KMS-11 (cell line): ENCODE results near the gene OR52W1.
A peak's percentile ranks its signal among the peaks of the same experiment; 100 is the strongest.

Experiments used
- H2AFZ ChIP-seq: fragments of 200-600 bp; sonication (generic); 2 replicates; pipeline ENCODE4 v1.6.1; 2016; ENCODE audit warnings: antibody characterized with exemption, mixed run types, low read depth
- H3K27ac ChIP-seq: fragments of 200-600 bp; sonication (generic); 2 replicates; pipeline ENCODE4 v1.6.1; 2016; ENCODE audit warnings: mild to moderate bottlenecking, mixed run types
- H3K27me3 ChIP-seq: fragments of 200-600 bp; sonication (generic); 2 replicates; pipeline ENCODE4 v1.6.1; 2017; ENCODE audit warnings: mild to moderate bottlenecking, low read depth, mixed run types, moderate library complexity; ENCODE audit not compliant: insufficient read depth
- H3K36me3 ChIP-seq: fragments of 200-600 bp; sonication (generic); 2 replicates; pipeline ENCODE4 v1.6.1; 2017; ENCODE audit warnings: mild to moderate bottlenecking, mixed run types; ENCODE audit not compliant: insufficient read depth
- H3K4me1 ChIP-seq: fragments of 200-600 bp; sonication (generic); 2 replicates; pipeline ENCODE4 v1.6.1; 2016; ENCODE audit warnings: mild to moderate bottlenecking, low read depth, mixed run types; ENCODE audit not compliant: poor library complexity, severe bottlenecking
- H3K4me2 ChIP-seq: fragments of 200-600 bp; sonication (generic); 2 replicates; pipeline ENCODE4 v1.7.0; 2016; ENCODE audit warnings: mild to moderate bottlenecking, mixed run types
- H3K4me3 ChIP-seq: fragments of 200-600 bp; sonication (generic); IDR thresholded peaks from 2 replicates; pipeline ENCODE4 v1.6.1; 2017; ENCODE audit warnings: low read depth, low read length, mixed read lengths; ENCODE audit not compliant: insufficient read depth
- H3K79me2 ChIP-seq: fragments of 200-600 bp; sonication (generic); 2 replicates; pipeline ENCODE4 v1.6.1; 2016; ENCODE audit warnings: low read depth, mixed run types; ENCODE audit not compliant: insufficient read depth
- H3K9ac ChIP-seq: fragments of 200-600 bp; sonication (generic); 2 replicates; pipeline ENCODE4 v1.6.1; 2016; ENCODE audit warnings: mild to moderate bottlenecking, mixed run types
- H4K20me1 ChIP-seq: fragments of 200-600 bp; sonication (generic); 2 replicates; pipeline ENCODE4 v1.6.1; 2016; ENCODE audit warnings: mild to moderate bottlenecking, mixed run types; ENCODE audit not compliant: insufficient read depth
- TF ChIP-seq, protein P1 (sequence below): fragments of 200-600 bp; sonication (generic); conservative IDR thresholded peaks from 2 replicates; pipeline ENCODE4 v1.6.1; 2017; ENCODE audit warnings: low read depth, mild to moderate bottlenecking, antibody characterized with exemption, low read length, moderate library complexity, mixed read lengths

The OR52W1 gene

DNA sequence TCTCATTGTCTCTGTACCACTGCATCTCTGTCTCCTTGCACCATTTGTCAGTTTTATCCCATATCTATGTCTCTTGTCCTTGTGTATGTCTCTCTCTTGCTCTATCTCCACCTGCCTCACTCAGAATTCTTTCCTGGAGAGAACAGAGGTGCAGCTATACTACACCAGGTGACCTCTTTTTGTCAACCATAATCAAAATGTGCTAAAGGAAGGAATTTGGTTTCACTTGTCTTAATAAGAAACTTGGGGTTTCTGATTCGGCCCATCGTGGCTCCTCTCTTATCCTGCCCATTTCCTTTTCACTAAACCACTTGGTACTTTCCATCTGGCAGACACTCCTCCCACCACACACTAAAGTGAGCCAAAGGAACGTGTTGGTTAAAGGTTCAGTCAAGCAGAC lies 4.3 kb downstream of the OR52W1 start:
- Histone ChIP-seq H3K9ac (no peak overlapping the region), H3K79me2 (no peaks in the 10 kb centered on the region), H3K4me2 (peak overlapping the region; percentile 52), H3K4me1 (peaks cover 15% of the 10 kb centered on the region), H4K20me1 (no peaks in the 10 kb centered on the region), H2AFZ (no peak overlapping the region), H3K27ac (no peak overlapping the region), H3K27me3 (no peaks in the 10 kb centered on the region), H3K36me3 (no peaks in the 10 kb centered on the region), H3K4me3 (no peak overlapping the region)
- TF ChIP-seq, protein P1, sequence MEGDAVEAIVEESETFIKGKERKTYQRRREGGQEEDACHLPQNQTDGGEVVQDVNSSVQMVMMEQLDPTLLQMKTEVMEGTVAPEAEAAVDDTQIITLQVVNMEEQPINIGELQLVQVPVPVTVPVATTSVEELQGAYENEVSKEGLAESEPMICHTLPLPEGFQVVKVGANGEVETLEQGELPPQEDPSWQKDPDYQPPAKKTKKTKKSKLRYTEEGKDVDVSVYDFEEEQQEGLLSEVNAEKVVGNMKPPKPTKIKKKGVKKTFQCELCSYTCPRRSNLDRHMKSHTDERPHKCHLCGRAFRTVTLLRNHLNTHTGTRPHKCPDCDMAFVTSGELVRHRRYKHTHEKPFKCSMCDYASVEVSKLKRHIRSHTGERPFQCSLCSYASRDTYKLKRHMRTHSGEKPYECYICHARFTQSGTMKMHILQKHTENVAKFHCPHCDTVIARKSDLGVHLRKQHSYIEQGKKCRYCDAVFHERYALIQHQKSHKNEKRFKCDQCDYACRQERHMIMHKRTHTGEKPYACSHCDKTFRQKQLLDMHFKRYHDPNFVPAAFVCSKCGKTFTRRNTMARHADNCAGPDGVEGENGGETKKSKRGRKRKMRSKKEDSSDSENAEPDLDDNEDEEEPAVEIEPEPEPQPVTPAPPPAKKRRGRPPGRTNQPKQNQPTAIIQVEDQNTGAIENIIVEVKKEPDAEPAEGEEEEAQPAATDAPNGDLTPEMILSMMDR = no peak

DNA sequence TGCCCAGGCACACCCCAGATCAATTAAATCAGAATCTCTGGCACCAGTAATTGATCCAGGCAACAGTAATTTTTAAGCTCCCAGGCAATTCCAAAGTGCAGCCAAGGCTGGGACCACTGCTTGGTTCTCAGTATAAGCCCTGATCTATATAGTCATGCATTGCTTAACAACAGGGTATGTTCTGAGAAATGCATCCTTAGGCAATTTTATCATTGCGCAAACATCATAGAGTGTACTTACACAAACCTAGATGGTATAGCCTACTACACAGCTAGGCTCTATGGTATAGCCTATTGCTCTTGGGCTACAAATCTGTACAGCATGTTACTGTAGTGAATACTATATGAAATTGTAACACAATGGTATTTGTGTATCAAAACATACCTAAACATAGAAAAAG lies 5.7 kb downstream of the OR52W1 start:
- Histone ChIP-seq H3K9ac (no peak overlapping the region), H3K36me3 (no peaks in the 10 kb centered on the region), H4K20me1 (no peaks in the 10 kb centered on the region), H2AFZ (no peak overlapping the region), H3K4me3 (no peak overlapping the region), H3K79me2 (no peaks in the 10 kb centered on the region), H3K27me3 (no peaks in the 10 kb centered on the region), H3K27ac (no peak overlapping the region), H3K4me2 (no peak overlapping the region), H3K4me1 (peaks cover 15% of the 10 kb centered on the region)
- TF ChIP-seq, protein P1 = no peak

DNA sequence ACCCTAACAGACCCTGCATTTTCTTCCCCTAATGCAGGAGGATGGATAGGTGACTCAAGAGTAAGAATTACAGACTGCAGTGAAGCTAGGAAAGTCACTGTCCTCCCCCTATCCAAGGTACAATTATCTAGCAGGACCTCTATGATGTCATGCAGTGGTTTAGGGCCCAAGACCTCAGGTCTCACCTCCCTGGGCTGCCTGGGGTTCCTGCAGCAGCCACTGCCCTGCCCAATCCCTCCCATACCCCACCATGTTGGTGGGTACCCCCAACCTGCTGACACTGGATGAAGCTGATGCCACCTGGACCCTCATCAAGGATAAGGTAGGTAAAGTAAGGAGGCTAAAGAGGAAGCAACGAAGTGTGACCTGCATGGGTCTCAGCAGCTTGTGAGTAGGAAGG lies 6.3 kb downstream of the OR52W1 start, which contains the start of gene C11orf42:
C11orf42 (plus strand) TSS at position 192 of the 400 bp plus-strand sequence; CDS start at position 251, 59 bp downstream.
- H3K4me2 ChIP-seq = no peak within 1 kb of the TSS
- H3K9ac ChIP-seq = no peak within 1 kb of the TSS
- peaks cover 15% of the 10 kb centered on the region for H3K4me1 ChIP-seq
- H3K4me3 ChIP-seq = no peak within 1 kb of the TSS
- no peaks in the 10 kb centered on the region for H3K36me3 ChIP-seq
- H3K27me3 ChIP-seq = no peaks in the 10 kb centered on the region
- no peak within 1 kb of the TSS for H2AFZ ChIP-seq
- H4K20me1 ChIP-seq = no peaks in the 10 kb centered on the region
- no peaks in the 10 kb centered on the region for H3K79me2 ChIP-seq
- TF ChIP-seq, protein P1 = no peak
- no peak within 1 kb of the TSS for H3K27ac ChIP-seq

DNA sequence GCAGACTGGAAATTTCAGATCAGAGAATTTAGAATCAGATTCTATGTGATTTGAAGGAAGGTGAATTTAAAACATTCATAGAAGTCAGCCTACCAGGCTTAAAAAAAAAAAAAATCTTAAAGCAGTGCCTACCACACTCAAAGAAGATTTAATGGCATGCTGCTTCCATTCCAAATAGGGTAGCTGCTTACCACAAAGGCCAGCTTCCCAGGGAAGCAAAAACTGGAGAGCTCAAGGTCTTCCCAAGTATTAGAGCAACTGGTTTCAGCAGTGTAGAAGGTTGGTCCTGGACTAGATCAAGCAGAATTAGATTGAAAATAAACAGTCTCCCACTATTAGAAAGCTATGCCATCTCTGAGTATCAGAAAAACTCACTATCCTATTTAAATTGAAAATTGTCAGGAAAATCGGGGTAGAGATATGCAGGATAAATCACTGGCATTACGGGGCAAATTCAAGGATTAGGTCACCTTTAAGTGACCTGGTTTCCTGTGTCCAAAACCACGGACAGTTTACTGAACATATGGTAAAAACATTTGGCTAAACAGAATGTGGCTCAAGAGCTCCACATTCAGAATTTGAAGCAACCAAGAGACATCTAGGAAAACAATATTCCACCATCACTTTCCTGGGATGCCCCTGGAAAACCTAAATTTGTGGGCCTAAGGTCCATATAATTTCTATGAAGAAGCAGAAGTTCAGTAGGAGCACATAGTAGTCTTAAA lies 7.6 kb downstream of the OR52W1 start:
- Histone ChIP-seq H3K4me2 (no peak overlapping the region), H3K27ac (no peak overlapping the region), H3K36me3 (no peaks in the 10 kb centered on the region), H2AFZ (no peak overlapping the region), H3K4me1 (peaks cover 15% of the 10 kb centered on the region), H3K79me2 (no peaks in the 10 kb centered on the region), H3K9ac (no peak overlapping the region), H3K27me3 (no peaks in the 10 kb centered on the region), H3K4me3 (no peak overlapping the region), H4K20me1 (no peaks in the 10 kb centered on the region)
- TF ChIP-seq, protein P1 = no peak
